ENCODE data around the gene AMPD3.

The AMPD3 gene

GRCh38 chr11:10515418-10515817 is 60.4 kb downstream of the AMPD3 start:
- no peak for TF ChIP-seq POLR2A (IDR thresholded peaks at IDR 0.05; ENCODE audit: low read depth, low read length)
- TF ChIP-seq TAF1 (IDR thresholded peaks at IDR 0.05; ENCODE audit: borderline replicate concordance, low read depth, low read length), result no peak
- TF ChIP-seq POLR2AphosphoS5 (IDR thresholded peaks at IDR 0.05; ENCODE audit: low read depth, low read length), result no peak
- no peak for DNase-seq (ENCODE audit: insufficient read length)
- FAIRE-seq, result no peak

GRCh38 chr11:10518123-10518522 is 63.1 kb downstream of the AMPD3 start:
- TF ChIP-seq TAF1 (IDR thresholded peaks at IDR 0.05; ENCODE audit: borderline replicate concordance, low read depth, low read length) (no peak), POLR2A (IDR thresholded peaks at IDR 0.05; ENCODE audit: low read depth, low read length) (no peak), POLR2AphosphoS5 (IDR thresholded peaks at IDR 0.05; ENCODE audit: low read depth, low read length) (no peak)
- FAIRE-seq (no peak), DNase-seq (ENCODE audit: insufficient read length) (no peak)

- TF ChIP-seq POLR2AphosphoS5 (IDR thresholded peaks at IDR 0.05; ENCODE audit: low read depth, low read length) (no peak), TAF1 (IDR thresholded peaks at IDR 0.05; ENCODE audit: borderline replicate concordance, low read depth, low read length) (no peak), POLR2A (IDR thresholded peaks at IDR 0.05; ENCODE audit: low read depth, low read length) (no peak)
- FAIRE-seq (no peak), DNase-seq (ENCODE audit: insufficient read length) (no peak)
Observed at GRCh38 chr11:10518891-10519290, 63.8 kb downstream of the AMPD3 start.

- no peak for TF ChIP-seq POLR2A (IDR thresholded peaks at IDR 0.05; ENCODE audit: low read depth, low read length)
- TF ChIP-seq POLR2AphosphoS5 (IDR thresholded peaks at IDR 0.05; ENCODE audit: low read depth, low read length), result no peak
- TF ChIP-seq TAF1 (IDR thresholded peaks at IDR 0.05; ENCODE audit: borderline replicate concordance, low read depth, low read length), result no peak
- FAIRE-seq, result no peak
- DNase-seq (ENCODE audit: insufficient read length), result no peak
Observed at GRCh38 chr11:10519630-10520029, 64.6 kb downstream of the AMPD3 start.

GRCh38 chr11:10520562-10520961 is 65.5 kb downstream of the AMPD3 start:
- FAIRE-seq, result no peak
- TF ChIP-seq POLR2AphosphoS5 (IDR thresholded peaks at IDR 0.05; ENCODE audit: low read depth, low read length), result no peak
- no peak for TF ChIP-seq TAF1 (IDR thresholded peaks at IDR 0.05; ENCODE audit: borderline replicate concordance, low read depth, low read length)
- TF ChIP-seq POLR2A (IDR thresholded peaks at IDR 0.05; ENCODE audit: low read depth, low read length), result no peak
- no peak for DNase-seq (ENCODE audit: insufficient read length)

- TF ChIP-seq POLR2A (IDR thresholded peaks at IDR 0.05; ENCODE audit: low read depth, low read length), result no peak
- no peak for TF ChIP-seq TAF1 (IDR thresholded peaks at IDR 0.05; ENCODE audit: borderline replicate concordance, low read depth, low read length)
- no peak for TF ChIP-seq POLR2AphosphoS5 (IDR thresholded peaks at IDR 0.05; ENCODE audit: low read depth, low read length)
- no peak for DNase-seq (ENCODE audit: insufficient read length)
- no peak for FAIRE-seq
Observed at GRCh38 chr11:10522276-10522675, 67.2 kb downstream of the AMPD3 start.

- peak; percentile 27 for FAIRE-seq
- DNase-seq (ENCODE audit: insufficient read length), result no peak
Observed at GRCh38 chr11:10522921-10523320, 67.9 kb downstream of the AMPD3 start.

GRCh38 chr11:10524471-10524870 is 69.4 kb downstream of the AMPD3 start:
- DNase-seq (ENCODE audit: insufficient read length) (no peak), FAIRE-seq (no peak)
- no peak for TF ChIP-seq POLR2A (IDR thresholded peaks at IDR 0.05; ENCODE audit: low read depth, low read length)
- TF ChIP-seq POLR2AphosphoS5 (IDR thresholded peaks at IDR 0.05; ENCODE audit: low read depth, low read length), result no peak
- no peak for TF ChIP-seq TAF1 (IDR thresholded peaks at IDR 0.05; ENCODE audit: borderline replicate concordance, low read depth, low read length)

More at GRCh38 chr11:10522921-10523320, 67.9 kb downstream of the AMPD3 start:
- no peak for TF ChIP-seq TAF1 (IDR thresholded peaks at IDR 0.05; ENCODE audit: borderline replicate concordance, low read depth, low read length)
- TF ChIP-seq POLR2A (IDR thresholded peaks at IDR 0.05; ENCODE audit: low read depth, low read length), result no peak
- no peak for TF ChIP-seq POLR2AphosphoS5 (IDR thresholded peaks at IDR 0.05; ENCODE audit: low read depth, low read length)

GRCh38 chr11:10526974-10527918 is 72.2 kb downstream of the AMPD3 start:
- peak; percentile 94 for FAIRE-seq

GRCh38 chr11:10528121-10528520 is 73.1 kb downstream of the AMPD3 start:
- DNase-seq (ENCODE audit: insufficient read length) (no peak), FAIRE-seq (no peak)
- TF ChIP-seq POLR2A (IDR thresholded peaks at IDR 0.05; ENCODE audit: low read depth, low read length), result no peak
- TF ChIP-seq TAF1 (IDR thresholded peaks at IDR 0.05; ENCODE audit: borderline replicate concordance, low read depth, low read length), result no peak
- no peak for TF ChIP-seq POLR2AphosphoS5 (IDR thresholded peaks at IDR 0.05; ENCODE audit: low read depth, low read length)

More at GRCh38 chr11:10526974-10527918, 72.2 kb downstream of the AMPD3 start:
- TF ChIP-seq POLR2AphosphoS5 (IDR thresholded peaks at IDR 0.05; ENCODE audit: low read depth, low read length), result no peak
- TF ChIP-seq TAF1 (IDR thresholded peaks at IDR 0.05; ENCODE audit: borderline replicate concordance, low read depth, low read length), result no peak
- no peak for TF ChIP-seq POLR2A (IDR thresholded peaks at IDR 0.05; ENCODE audit: low read depth, low read length)
- no peak for DNase-seq (ENCODE audit: insufficient read length)

GRCh38 chr11:10529279-10529678 is 74.2 kb downstream of the AMPD3 start:
- TF ChIP-seq POLR2A (IDR thresholded peaks at IDR 0.05; ENCODE audit: low read depth, low read length) (no peak), POLR2AphosphoS5 (IDR thresholded peaks at IDR 0.05; ENCODE audit: low read depth, low read length) (no peak), TAF1 (IDR thresholded peaks at IDR 0.05; ENCODE audit: borderline replicate concordance, low read depth, low read length) (no peak)
- FAIRE-seq (peak; percentile 17), DNase-seq (ENCODE audit: insufficient read length) (no peak)

GRCh38 chr11:10532526-10532925 is 77.5 kb downstream of the AMPD3 start:
- TF ChIP-seq TAF1 (IDR thresholded peaks at IDR 0.05; ENCODE audit: borderline replicate concordance, low read depth, low read length) (no peak), POLR2A (IDR thresholded peaks at IDR 0.05; ENCODE audit: low read depth, low read length) (no peak), POLR2AphosphoS5 (IDR thresholded peaks at IDR 0.05; ENCODE audit: low read depth, low read length) (no peak)
- FAIRE-seq, result no peak
- no peak for DNase-seq (ENCODE audit: insufficient read length)

Measured in GM12892 (cell line).